GM18502 (cell line): Measurements from ENCODE around the gene NNT.
"Not testable (repeated sequence)": the region's sequence is repeated elsewhere in the genome, so short reads cannot be mapped to it uniquely, and the experiment has no call there.

ENCODE experiments used
- ATAC-seq: cut with Tn5 transposase; IDR thresholded peaks from one replicate; pipeline ENCODE4 v1.9.1; 2021; ENCODE audit warnings: mild to moderate bottlenecking; ENCODE audit not compliant: unreplicated experiment, poor library complexity

NNT gene

DNA sequence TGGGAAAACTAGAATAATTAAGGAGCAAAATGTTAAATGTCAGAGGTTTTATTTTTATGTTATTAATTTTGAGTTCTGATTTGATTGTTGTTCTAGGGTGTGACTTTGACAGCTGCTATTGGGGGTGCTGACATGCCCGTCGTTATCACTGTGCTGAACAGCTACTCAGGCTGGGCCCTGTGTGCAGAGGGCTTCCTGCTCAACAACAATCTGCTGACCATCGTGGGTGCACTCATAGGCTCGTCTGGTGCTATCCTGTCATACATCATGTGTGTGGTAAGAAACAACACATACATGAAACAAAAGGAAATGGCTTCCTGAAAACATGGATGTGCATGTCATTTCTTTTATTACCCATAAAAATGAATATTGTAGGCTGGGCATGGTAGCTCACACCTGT lies 56.1 kb downstream of the NNT start:
- ATAC-seq, result no peak

DNA sequence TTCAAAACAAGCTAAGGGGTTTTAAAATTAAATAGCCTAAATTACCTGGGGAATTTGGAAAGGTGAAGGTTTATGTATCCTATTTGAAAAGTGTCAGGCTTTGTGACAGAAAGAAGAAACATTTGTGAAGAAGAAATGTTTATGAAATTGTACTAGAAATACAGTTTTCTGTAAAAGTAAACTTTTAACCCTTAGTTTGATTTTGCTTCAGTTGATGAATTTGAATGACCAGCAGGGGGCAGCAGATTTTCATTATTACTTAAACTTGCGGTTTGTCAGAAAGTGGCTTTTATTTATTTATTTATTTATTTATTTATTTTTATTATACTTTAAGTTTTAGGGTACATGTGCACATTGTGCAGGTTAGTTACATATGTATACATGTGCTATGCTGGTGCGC lies 58.1 kb downstream of the NNT start:
- ATAC-seq, result no peak

DNA sequence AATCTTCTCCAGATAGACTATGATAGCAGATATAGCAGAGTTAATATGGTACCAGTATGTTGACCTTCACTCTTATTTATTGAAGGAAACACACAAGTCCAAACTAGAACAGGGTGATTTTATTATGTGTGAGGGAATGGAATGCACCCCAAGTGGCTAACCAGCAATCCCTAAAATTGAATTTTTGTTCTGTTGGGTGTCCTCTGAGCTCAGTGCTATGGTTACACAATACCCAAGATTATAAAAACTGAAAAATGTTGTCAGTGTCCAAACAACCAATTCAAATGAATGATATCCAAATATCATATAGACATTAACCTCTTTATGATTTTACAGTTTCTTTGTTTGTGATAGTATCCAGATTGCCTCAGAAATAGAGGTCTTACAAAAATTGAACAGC lies 60.9 kb downstream of the NNT start:
- ATAC-seq, result no peak

DNA sequence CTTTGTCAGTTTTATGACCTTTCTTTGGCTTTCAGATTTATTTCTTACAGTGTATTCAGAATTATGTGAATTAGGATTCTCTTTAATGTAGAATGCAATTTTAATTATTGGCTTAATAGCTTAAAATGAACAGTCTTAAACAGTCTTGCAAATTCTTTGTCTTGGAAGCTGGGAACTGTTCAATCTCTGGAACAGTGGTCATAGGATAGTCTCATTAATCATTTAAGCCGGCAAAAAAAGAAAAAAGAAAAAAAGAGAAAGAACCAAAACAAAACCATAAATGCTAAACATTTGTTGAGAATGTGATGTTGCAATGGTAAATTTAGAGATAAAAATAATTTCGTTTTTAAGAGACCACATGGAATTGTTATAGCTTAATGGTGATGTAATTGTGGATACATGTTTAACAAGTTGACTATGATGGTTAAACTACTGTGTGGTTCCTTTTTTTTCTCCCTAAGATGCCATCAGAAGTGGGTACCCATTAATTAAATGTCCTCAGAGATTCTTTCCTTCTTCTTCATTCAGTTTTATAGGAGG lies 61.6 kb downstream of the NNT start:
- no peak for ATAC-seq

DNA sequence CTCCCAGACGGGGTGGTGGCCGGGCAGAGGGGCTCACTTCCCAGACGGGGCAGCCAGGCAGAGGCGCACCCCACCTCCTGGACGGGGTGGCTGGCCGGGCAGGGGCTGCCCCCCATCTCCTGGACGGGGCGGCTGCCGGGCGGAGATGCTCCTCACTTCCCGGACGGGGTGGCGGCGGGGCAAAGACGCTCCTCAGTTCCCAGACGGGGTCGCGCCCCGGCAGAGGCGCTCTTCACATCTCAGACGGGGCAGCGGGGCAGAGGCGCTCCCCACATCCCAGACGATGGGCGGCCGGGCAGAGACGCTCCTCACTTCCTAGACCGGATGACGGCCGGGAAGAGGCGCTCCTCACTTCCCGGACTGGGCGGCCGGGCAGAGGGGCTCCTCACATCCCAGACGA lies 62.8 kb downstream of the NNT start:
- ATAC-seq, result not testable (repeated sequence)

DNA sequence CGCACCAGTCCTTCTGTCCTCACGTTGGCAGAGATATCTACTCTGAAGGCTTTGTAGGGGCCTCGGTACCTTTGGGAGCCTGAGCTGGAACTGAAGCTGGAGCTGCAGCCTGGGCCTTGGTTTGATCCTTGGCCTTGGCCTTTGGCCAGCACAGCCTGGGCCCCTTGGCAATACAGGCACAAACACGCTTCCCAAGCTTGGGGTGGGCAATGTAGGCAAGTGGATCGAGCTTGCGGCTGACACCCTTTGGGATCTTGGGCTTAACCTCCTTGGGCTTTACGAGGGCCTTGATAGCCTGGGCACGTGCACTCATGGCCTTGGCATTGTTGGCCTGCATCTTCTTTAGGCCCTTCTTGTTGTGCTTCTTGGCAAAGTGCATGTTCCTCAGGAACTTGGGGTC lies 63.7 kb downstream of the NNT start:
- ATAC-seq, result not testable (repeated sequence)

DNA sequence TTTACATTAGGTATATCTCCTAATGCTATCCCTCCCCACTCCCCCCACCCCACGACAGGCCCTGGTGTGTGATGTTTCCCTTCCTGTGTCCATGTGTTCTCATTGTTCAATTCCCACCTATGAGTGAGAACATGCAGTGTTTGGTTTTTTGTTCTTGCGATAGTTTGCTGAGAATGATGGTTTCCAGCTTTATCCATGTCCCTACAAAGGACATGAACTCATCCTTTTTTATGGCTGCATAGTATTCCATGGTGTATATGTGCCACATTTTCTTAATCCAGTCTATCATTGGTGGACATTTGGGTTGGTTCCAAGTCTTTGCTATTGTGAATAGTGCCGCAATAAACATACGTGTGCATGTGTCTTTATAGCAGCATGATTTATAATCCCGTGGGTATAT lies 64.4 kb downstream of the NNT start:
- ATAC-seq, result not testable (repeated sequence)

DNA sequence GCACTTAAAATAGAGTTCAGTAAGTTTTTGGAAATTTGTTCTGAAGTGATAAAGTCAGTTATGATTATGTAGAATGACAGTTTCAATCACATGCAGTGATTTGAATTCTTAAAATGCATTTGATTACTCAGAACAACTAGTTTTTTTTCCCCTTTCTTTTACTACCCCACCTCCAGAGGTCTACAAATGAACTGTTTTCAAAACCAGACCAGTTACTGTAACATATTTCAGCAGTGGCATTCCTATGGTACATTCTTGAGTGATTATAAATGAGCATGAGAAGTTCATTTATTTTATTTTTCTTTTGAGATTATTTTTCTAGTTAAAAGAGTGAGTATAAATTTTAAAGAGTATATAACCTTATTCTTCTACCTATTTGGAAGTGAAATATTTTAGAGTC lies 71.6 kb downstream of the NNT start:
- ATAC-seq, result no peak

DNA sequence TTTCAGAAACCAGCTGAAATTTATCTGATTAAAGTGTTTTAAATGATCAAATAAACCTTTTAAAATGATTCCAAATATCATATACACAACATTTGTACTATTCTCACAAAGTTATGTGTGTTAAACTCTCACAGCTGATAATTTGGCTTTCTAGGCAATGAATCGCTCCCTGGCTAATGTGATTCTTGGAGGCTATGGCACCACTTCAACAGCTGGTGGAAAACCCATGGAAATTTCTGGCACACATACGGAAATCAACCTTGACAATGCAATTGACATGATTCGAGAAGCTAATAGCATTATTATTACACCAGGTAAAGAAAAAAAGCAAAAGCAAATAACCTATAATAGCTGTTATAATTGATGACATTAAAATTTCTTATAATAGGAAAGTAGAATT lies 72.4 kb downstream of the NNT start:
- no peak for ATAC-seq

DNA sequence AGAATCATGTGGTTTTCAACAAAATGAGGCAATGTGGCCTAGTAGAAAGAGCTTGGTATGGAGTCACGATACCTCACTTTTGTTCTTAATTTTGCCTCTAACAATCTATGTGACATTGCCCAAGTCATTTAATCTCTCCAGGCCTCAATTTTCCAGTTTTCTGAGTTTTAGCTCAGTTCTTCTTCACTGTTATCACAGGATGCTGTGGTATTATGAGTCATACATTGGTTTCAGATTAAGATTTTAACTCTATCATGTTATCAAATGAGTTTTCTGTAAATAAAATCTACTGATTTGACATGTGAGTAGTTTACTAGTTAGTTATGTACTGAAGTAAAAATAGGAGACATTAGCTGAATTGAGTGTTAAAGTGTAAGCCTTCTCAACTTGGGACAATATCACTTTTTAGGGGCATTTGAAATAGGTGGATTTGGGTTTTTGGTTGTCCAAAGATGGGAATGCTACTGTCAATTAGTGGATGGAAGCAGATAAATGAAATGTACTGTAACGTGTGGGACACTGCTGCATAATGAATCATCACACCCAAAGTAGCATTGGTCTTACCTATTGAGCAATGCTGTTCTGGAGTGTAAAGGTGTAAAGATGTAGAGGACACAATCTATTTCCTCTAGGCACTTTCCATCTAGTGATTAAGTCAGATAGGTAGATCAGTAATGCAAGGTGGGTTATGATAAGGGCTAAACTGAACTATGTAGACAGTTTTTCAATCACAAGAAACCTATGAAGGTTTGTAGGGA lies 73.3 kb downstream of the NNT start:
- ATAC-seq, result no peak

DNA sequence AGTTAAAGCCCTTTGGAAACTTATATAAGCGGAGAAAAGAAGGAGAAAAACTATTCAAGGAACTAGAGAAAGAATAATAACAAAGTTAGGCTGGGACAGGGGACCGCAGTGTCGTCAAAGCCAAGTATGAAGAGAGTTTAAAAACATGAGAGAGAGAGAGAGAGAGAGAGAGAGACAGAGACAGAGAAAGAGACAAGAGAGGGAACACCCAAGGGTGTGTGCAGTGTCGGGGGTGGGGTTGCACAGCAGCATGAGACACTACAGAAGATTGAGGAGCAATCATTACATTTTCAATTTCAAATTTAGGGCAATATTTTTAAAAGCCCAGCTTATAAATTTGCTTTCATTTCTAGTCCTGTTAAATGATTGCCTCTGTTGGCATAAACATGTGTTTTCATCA lies 74.3 kb downstream of the NNT start:
- ATAC-seq, result no peak

DNA sequence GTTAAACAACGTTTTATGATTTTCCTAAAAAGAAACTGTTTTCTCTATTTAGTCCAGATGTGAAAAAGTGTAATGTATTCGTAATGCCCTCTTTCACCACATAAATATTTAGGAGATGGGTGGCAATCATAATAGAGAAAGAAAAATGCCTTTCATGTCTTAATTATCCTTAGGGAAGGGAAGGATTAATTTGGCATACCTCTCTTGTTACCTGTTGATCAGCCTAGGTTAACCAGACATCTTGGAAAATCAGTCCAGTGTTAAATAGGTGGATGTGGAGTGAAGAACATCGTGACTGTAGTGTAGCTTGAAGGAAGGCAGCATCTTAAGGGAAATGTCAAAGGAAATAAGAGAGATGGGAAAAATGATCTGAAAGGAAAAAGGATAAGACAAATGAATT lies 76.2 kb downstream of the NNT start:
- no peak for ATAC-seq

DNA sequence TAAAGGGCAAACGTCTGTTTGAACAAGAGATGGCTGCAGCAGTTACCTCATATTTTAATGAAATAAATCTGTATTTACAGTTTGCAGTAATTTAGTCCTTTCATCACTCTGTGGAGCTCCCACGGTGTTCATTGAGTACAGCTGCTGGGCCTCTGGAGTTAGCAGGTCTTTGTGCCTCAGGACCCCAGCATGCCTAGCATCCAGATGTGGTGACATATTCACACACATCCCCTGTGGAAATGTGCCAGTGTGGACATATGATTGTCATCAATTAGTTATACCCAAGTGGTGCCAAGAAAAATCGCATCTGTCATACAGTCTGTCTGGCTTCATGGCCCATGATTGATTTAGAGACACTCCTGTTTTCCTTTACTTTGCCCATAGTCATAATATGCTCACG lies 77.3 kb downstream of the NNT start:
- ATAC-seq, result no peak

DNA sequence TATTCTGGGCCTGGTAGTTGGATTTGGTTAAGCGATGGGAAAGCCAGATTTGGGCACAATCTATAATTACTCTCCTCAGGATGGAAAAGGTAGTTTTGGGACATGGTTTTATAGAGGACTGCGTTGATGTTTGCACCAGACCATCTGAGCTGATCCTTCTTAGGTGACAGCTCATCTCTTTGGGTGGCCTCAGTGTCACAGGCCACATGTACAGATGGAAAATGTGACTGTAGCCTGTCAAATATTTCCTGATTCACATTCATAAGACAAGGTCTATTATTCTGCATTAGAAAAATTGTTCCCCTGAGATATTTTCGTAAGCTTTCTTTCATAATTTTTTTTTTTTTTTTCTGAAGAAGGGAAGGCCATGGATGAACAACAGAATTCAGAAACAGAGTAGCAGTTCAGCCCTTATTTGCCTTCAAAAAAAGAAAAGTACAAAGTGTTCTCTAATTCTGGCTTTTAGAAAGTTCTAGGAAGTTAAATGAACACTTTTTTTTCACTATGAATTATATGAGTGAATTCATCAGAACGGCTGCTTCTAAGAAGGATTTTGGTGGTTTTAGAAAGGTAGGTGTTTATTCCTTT lies 81.0 kb downstream of the NNT start:
- no peak for ATAC-seq

DNA sequence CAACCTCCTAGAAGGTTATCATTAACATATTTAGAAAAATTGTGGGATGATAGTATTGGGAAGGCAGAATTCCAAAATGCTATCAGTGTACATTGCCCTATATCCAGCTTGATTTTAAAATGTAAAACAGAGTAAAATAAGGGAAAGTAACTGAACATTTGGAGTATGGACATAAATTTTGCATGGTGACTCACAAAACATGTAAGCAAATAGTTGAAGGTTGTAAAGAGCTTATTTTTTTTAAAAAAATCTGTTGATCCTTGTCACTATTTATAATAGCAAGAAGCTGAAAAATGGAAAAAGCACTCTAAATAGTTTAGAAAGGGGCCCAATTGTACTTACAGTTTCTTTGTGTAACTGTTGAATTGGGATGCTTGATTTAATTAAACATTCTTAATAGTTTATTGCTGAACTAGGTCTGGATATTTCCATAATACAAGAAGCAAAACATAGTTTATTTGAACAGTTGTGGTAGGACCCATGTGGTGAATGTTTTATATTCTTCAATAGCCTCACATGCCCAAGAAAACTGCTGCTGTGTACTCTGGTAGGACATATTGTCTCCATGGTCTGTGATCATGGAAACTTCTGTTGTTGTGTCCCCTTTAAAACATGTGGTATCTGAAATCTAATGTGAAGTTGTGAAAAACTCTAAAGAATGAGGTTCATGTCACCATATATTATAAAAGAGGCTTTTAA lies 82.4 kb downstream of the NNT start:
- no peak for ATAC-seq

DNA sequence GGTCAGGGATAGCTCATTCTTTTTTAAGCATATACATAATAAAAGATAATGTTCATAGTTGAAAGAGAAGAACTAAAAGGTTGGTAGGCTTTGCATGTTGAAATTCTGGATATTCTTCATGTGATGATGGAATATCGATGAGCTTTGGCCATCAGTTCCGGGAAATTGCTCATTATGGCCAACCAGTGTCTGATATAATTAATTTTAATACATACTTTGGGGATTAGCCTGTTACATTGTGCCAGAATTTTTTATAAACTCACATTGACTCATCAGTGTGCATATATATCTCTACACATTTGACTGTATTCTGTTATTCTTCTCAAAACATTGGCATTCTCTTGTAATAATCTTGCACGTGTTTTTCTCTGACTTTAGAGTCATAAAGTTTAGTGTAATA lies 84.3 kb downstream of the NNT start:
- ATAC-seq, result no peak

DNA sequence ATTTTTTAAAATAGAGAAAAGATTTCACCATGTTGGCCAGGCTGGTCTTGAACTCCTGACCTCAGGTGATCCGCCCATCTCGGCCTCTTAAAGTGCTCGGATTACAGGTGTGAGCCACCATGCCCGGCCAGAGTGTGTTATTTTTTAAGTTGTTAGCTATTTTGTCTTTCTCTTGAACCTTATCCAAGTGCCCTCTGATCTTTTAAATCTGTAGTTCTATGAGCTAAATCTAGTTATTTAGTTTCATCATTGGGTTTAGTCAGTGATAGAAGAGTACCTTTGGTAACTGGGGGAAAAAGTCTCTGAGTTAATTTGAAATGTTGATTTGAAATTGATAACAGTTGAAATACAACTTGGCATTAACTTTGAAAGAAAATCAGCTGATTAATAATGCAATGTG lies 88.3 kb downstream of the NNT start:
- no peak for ATAC-seq

DNA sequence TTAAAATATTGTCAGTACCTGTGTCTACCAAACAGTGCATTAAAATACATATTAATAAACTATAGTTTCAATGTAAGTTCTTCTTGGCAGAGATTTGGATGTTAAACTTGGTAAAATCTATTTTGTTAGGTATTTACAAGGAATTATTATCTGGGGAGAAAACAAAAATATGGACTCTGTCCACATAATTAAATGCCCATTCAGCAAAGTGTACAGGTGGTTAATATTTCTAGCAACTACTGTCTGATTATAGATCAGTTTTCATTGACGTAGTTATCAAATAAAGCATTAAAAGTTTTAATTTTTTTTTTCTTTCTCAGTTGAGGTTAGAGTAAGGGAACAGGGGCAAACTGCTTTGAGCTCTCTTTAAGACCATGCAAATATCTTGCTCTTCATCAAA lies 88.9 kb downstream of the NNT start:
- no peak for ATAC-seq

DNA sequence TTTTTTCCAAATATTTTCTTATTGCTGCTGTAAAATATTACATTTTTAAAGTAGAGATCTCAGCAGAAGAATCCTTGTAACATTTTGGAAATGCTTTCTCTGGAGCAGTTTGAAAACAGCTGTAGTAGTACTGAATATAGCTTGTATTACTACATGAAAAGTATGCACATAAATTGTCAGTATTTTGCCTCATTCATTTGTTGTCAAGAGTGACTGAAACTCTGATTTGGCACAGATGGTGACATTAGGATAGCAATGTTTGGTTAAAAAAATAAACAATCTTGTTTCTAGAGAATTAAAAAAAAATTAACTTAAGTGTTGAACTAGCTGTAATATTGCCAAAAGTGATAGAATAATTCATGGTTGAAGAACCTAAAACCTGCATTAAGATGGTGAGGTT lies 90.4 kb downstream of the NNT start:
- no peak for ATAC-seq

DNA sequence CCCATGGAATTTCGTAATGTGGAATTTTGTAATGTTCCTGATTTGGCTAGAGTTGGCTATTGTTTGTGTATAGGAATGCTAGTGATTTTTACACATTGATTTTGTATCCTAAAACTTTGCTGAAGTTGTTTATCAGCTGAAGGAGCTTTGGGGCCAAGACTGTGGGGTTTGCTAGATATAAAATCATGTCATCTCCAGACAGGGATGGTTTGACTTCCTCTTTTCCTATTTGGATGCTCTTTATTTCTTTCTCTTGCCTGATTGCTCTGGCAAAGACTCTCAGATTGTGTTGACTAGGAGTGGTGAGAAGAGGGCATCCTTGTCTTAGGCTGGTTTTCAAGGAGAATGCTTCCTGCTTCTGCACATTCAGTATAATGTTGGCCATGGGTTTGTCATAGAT lies 91.0 kb downstream of the NNT start:
- ATAC-seq, result no peak

DNA sequence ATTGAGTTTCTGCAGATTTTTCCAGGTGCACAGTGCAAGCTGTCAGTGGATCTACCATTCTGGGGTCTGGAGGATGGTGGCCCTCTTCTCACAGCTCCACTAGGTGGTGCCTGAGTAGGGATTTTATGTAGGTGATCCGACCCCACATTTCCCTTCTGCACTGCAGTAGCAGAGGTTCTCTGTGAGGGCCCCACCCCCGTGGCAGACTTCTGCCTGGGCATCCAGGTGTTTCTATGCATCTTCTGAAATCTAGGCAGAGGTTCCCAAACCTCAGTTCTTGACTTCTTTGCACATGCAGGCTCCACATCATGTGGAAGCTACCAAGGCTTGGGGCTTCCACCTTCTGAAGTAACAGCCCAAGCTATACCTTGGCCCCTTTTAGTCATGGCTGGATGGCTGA lies 93.5 kb downstream of the NNT start:
- not testable (repeated sequence) for ATAC-seq

DNA sequence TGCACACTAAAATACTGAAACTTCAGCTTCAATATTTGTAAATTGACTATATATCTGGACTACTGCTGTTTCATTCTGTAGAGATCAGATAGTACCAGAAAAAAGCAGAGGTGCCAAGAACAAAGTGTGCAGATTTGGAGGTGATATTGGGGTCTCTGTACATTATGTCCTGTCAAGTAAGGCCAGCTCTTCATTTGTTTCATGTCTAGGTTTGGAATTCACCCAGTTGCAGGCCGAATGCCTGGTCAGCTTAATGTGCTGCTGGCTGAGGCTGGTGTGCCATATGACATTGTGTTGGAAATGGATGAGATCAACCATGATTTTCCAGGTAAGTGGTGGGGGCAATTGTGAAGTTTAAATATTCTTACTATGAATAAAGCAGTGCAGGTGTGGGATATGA lies 96.9 kb downstream of the NNT start:
- ATAC-seq, result no peak
